K562 (cell line): ENCODE results near the gene DPCD. TPM values are rescaled to one million over a fixed set of nuclear protein-coding genes. Genes with fewer than 3 reads are reported as not detected.

Experiments
- ATF4 ChIP-seq: fragments of 450-650 bp; formaldehyde crosslinking; IDR thresholded peaks from 2 replicates; pipeline ENCODE4 v1.4.0; 2022; ENCODE audit warnings: mild to moderate bottlenecking, moderate library complexity
- BRF1 ChIP-seq: IDR thresholded peaks from 3 replicates; pipeline ENCODE4 v1.6.1; 2011; ENCODE audit warnings: borderline replicate concordance, mild to moderate bottlenecking; ENCODE audit not compliant: insufficient read length; ENCODE audit errors: extremely low read depth
- CGGBP1 ChIP-seq: fragments of 250-450 bp; sonication (Bioruptor Pico); IDR thresholded peaks from 2 replicates; pipeline ENCODE4 v1.9.0; 2021; ENCODE audit warnings: mild to moderate bottlenecking
- CREB1 ChIP-seq, 2 experiments: sonication (generic) in 1 of 2; formaldehyde crosslinking in 1 of 2; IDR thresholded peaks; 2 replicates each; pipeline versions ENCODE4 v1.6.1 to v1.8.0; 2012 to 2022; ENCODE audit warnings: inconsistent platforms in 1 of 2, mild to moderate bottlenecking in 1 of 2, missing genetic modification reagents in 1 of 2, moderate library complexity in 1 of 2
- ETV5 ChIP-seq: sonication (generic); formaldehyde crosslinking; IDR thresholded peaks from 2 replicates; pipeline ENCODE4 v1.4.0; 2020; ENCODE audit warnings: low read depth, mild to moderate bottlenecking, missing genetic modification reagents
- FOSL1 ChIP-seq: fragments of 200-800 bp; sonication (Bioruptor generic); conservative IDR thresholded peaks from 2 replicates; pipeline ENCODE4 v1.6.1; 2016; ENCODE audit warnings: missing genetic modification characterization, missing compliant biosample characterization
- MIER1 ChIP-seq: fragments of 450-650 bp; IDR thresholded peaks from 2 replicates; pipeline ENCODE4 v1.6.1; 2016; ENCODE audit warnings: antibody characterized with exemption, mild to moderate bottlenecking, low read depth
- MNT ChIP-seq, 2 experiments: fragments of 450-650 bp; conservative IDR thresholded peaks; 2 replicates each; pipeline ENCODE4 v1.6.1; 2017; ENCODE audit warnings: mild to moderate bottlenecking in 2 of 2, moderate library complexity in 2 of 2
- NCOA2 ChIP-seq, 2 experiments: fragments of 450-650 bp; IDR thresholded peaks; 2 replicates each; pipeline ENCODE4 v1.6.1; 2018; ENCODE audit warnings: mild to moderate bottlenecking in 2 of 2, moderate library complexity in 1 of 2; ENCODE audit not compliant: partially characterized antibody in 2 of 2
- NCOA4 ChIP-seq: fragments of 450-650 bp; IDR thresholded peaks from 2 replicates; pipeline ENCODE4 v1.6.1; 2018; ENCODE audit warnings: mild to moderate bottlenecking; ENCODE audit not compliant: partially characterized antibody
- NCOA6 ChIP-seq: fragments of 450-650 bp; IDR thresholded peaks from 2 replicates; pipeline ENCODE4 v1.6.1; 2017; ENCODE audit warnings: mild to moderate bottlenecking
- PHF21A ChIP-seq: fragments of 450-650 bp; IDR thresholded peaks from 2 replicates; pipeline ENCODE4 v1.6.1; 2017; ENCODE audit warnings: low read depth, borderline replicate concordance
- RAD51 ChIP-seq: fragments of 450-650 bp; IDR thresholded peaks from 2 replicates; pipeline ENCODE4 v1.7.1; 2016; ENCODE audit warnings: low read depth, mild to moderate bottlenecking, borderline replicate concordance
- TEAD1 ChIP-seq, 2 experiments: fragments of 450-650 bp in 1 of 2; sonication (generic) in 1 of 2; formaldehyde crosslinking; IDR thresholded peaks; 2 replicates each; pipeline versions ENCODE4 v1.4.0 to v1.8.0; 2020 to 2022; ENCODE audit warnings: mild to moderate bottlenecking in 2 of 2, missing genetic modification reagents in 1 of 2
- ZBTB7A ChIP-seq: IDR thresholded peaks from 2 replicates; pipeline ENCODE4 v1.6.1; 2011; ENCODE audit warnings: low read depth, mild to moderate bottlenecking, low read length, moderate library complexity, borderline replicate concordance; ENCODE audit not compliant: control insufficient read depth
- ZNF444 ChIP-seq: fragments of 250-450 bp; sonication (Bioruptor Pico); IDR thresholded peaks from 2 replicates; pipeline ENCODE4 v1.4.0; 2020; ENCODE audit warnings: mild to moderate bottlenecking, moderate library complexity
- polyA plus RNA-seq, 8 experiments: library from polyadenylated mRNA; depleted of rRNA in 4 of 8; stranded (reverse) in 5 of 8; unstranded in 3 of 8; fragments of >200 nt; fragmentation: Nextera tagmentation in 2 of 8; fragmentation: Illumina TruSeq in 1 of 8; extraction: Ambion mirVana in 2 of 8; extraction: Trizol in 1 of 8; gene quantifications; 2 replicates each; pipeline versions ENCODE4 v1.2.1 to v1.2.3, GENCODE V29; 2011 to 2014; ENCODE audit warnings: inconsistent platforms in 1 of 8, missing spikeins in 1 of 8
- total RNA-seq, 7 experiments: library from RNA; depleted of rRNA in 6 of 7; stranded (reverse); fragments of >200 nt in 6 of 7; fragmentation: Illumina TruSeq in 2 of 7; extraction: Trizol in 2 of 7; gene quantifications; 2 replicates each; pipeline versions ENCODE4 v1.2.1 to v1.2.3, GENCODE V29; 2011 to 2021; ENCODE audit warnings: low replicate concordance in 1 of 7
- TF ChIP-seq, protein P1 (sequence below): fragments of 250-450 bp; sonication (Bioruptor Pico); IDR thresholded peaks from 2 replicates; pipeline ENCODE4 v1.8.0; 2021; ENCODE audit warnings: borderline replicate concordance, mild to moderate bottlenecking, moderate library complexity; ENCODE audit not compliant: poor library complexity, severe bottlenecking
- TF ChIP-seq, protein P2 (sequence below): sonication (generic); formaldehyde crosslinking; IDR thresholded peaks from 2 replicates; pipeline ENCODE4 v1.8.0; 2022; ENCODE audit warnings: mild to moderate bottlenecking, missing genetic modification reagents

Gene DPCD
- total and polyA plus RNA-seq, 9 of the 15 experiments (the other 6 are each of a cell fraction or from before 2014, with no cell fraction given), result 12.1 to 45.2 (median 20.0) TPM

DNA sequence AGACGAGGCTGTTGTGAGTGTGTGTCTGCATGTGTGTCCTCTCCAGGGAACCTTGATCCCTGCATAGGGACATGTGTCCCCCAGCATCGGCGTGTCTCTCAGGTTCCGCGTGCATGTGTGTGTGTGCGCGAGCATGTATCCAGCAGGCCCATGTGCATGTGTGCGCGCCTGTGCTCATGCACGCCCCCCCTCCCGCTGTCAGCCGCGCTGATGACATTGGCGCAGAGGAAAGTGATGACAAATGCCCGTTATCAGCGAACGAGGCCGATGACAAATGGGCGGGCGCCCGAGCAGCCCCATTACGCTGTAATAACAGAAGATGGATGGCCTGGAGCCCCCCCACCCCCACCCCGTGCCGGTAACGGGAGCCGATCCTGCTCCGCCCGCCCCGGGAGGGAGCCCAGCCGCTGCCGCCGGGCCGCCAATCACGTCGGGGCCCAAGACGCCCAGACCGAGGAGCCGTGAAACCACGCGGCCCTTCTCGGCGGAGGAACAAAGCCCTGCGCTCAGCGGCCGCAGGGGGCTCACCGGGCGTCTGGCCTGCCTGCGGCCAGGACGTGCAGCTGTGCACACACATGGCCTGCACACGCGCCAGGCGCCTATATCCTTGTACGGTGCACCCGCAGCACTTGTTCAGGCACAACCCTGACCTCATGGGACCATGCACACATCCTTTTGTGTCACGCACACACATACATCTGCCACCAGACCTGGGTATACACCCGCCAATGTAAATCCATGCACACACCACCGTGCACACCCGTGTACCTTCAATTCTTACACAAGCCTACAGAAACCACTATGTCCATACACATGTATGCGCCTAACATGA is 21.6 kb upstream of the DPCD start (continued):
- TF ChIP-seq, protein P1, sequence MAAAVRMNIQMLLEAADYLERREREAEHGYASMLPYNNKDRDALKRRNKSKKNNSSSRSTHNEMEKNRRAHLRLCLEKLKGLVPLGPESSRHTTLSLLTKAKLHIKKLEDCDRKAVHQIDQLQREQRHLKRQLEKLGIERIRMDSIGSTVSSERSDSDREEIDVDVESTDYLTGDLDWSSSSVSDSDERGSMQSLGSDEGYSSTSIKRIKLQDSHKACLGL, result no peak
- no peak for TF ChIP-seq BRF1
- TF ChIP-seq FOSL1 (tag), result 0 out of 2 replicates have a peak, but pooled peaks have one; percentile 21
- TF ChIP-seq RAD51, result no peak
- no peak for TF ChIP-seq TEAD1 (CRISPR knock-in tag; IDR thresholded peaks at IDR 0.05)
- 0 out of 2 replicates have a peak, but pooled peaks have one; percentile 36 for TF ChIP-seq CREB1 (IDR thresholded peaks at IDR 0.05)
- TF ChIP-seq CREB1 (CRISPR knock-in tag; IDR thresholded peaks at IDR 0.05), result peak; percentile 60
- TF ChIP-seq ETV5, result no peak; the same call in 1 of the 2 replicates
- TF ChIP-seq MNT (conservative IDR thresholded peaks at IDR 0.05), result peak; percentile 56 to 81; a peak in 3 of 4 replicates
- TF ChIP-seq ZBTB7A, result no peak; the same call in 1 of the 2 replicates
- TF ChIP-seq ZNF444 (CRISPR knock-in tag), result no peak
- TF ChIP-seq, protein P2, sequence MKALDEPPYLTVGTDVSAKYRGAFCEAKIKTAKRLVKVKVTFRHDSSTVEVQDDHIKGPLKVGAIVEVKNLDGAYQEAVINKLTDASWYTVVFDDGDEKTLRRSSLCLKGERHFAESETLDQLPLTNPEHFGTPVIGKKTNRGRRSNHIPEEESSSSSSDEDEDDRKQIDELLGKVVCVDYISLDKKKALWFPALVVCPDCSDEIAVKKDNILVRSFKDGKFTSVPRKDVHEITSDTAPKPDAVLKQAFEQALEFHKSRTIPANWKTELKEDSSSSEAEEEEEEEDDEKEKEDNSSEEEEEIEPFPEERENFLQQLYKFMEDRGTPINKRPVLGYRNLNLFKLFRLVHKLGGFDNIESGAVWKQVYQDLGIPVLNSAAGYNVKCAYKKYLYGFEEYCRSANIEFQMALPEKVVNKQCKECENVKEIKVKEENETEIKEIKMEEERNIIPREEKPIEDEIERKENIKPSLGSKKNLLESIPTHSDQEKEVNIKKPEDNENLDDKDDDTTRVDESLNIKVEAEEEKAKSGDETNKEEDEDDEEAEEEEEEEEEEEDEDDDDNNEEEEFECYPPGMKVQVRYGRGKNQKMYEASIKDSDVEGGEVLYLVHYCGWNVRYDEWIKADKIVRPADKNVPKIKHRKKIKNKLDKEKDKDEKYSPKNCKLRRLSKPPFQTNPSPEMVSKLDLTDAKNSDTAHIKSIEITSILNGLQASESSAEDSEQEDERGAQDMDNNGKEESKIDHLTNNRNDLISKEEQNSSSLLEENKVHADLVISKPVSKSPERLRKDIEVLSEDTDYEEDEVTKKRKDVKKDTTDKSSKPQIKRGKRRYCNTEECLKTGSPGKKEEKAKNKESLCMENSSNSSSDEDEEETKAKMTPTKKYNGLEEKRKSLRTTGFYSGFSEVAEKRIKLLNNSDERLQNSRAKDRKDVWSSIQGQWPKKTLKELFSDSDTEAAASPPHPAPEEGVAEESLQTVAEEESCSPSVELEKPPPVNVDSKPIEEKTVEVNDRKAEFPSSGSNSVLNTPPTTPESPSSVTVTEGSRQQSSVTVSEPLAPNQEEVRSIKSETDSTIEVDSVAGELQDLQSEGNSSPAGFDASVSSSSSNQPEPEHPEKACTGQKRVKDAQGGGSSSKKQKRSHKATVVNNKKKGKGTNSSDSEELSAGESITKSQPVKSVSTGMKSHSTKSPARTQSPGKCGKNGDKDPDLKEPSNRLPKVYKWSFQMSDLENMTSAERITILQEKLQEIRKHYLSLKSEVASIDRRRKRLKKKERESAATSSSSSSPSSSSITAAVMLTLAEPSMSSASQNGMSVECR (CRISPR knock-in tag), result peak; percentile 43; the same call in 1 of the 2 replicates
- no peak for TF ChIP-seq PHF21A
- no peak for TF ChIP-seq CGGBP1 (CRISPR knock-in tag)
- TF ChIP-seq MIER1, result no peak
- peak; percentile 58; the same call in 1 of the 2 replicates for TF ChIP-seq NCOA6
- no peak for TF ChIP-seq NCOA2 (IDR thresholded peaks at IDR 0.05; ENCODE audit: partially characterized antibody in 2 of 2)
- TF ChIP-seq NCOA4, result no peak
- no peak for TF ChIP-seq ATF4 (CRISPR knock-in tag)
